ENCODE data around the gene SKIDA1.

GRCh38 chr10:21473135-21473534 is 52.3 kb downstream of the SKIDA1 start:
- no peak for TF ChIP-seq CTCF (conservative IDR thresholded peaks at IDR 0.05; ENCODE audit: low read depth, low read length)
- no peak for TF ChIP-seq EZH2 (IDR thresholded peaks at IDR 0.05; ENCODE audit: borderline replicate concordance, low read depth, low read length, poor library complexity, severe bottlenecking)
